SK-N-SH (cell line): Measurements from ENCODE around the gene ALB. TPM values are rescaled to one million over a fixed set of nuclear protein-coding genes. Genes with fewer than 3 reads are reported as not detected.

Source experiments
- CTCF ChIA-PET: fragments of 300-600, 350-600 bp; formaldehyde crosslinking; extraction: SDS; loops from one replicate; lab custom pipeline; 2021; lab: Yijun Ruan, JAX
- POLR2A ChIA-PET: fragments of 350-600 bp; sonication (Branson Sonifier 250); formaldehyde crosslinking; extraction: SDS; loops from one replicate; lab custom pipeline; 2020; ENCODE audit warnings: antibody characterized with exemption, inconsistent platforms; lab: Yijun Ruan, JAX
- DNase-seq: peaks from one replicate; pipeline ENCODE4 v3.0.0; 2012
- H2AFZ ChIP-seq: fragments of 200-600 bp; sonication (generic); 2 replicates; pipeline ENCODE4 v1.8.1; 2016; ENCODE audit warnings: antibody characterized with exemption, mild to moderate bottlenecking, low read depth
- H3F3A ChIP-seq: fragments of 200-600 bp; sonication (generic); replicated peaks from 2 replicates; pipeline ENCODE3; 2016; ENCODE audit warnings: antibody characterized with exemption, mild to moderate bottlenecking; ENCODE audit not compliant: insufficient read depth
- H3K27ac ChIP-seq, 2 experiments: fragments of 200-500 bp in 1 of 2; fragments of 200-600 bp in 1 of 2; sonication (Bioruptor generic) in 1 of 2; sonication (generic), shearing (Covaris generic) in 1 of 2; 2 replicates each; pipeline versions ENCODE4 v1.5.1 to v1.6.1; 2014 to 2016; ENCODE audit warnings: low read depth in 2 of 2, inconsistent platforms in 1 of 2, low read length in 1 of 2, mild to moderate bottlenecking in 1 of 2, mixed read lengths in 1 of 2
- H3K27me3 ChIP-seq: fragments of 200-600 bp; sonication (generic), shearing (Covaris generic); 2 replicates; pipeline ENCODE4 v1.6.1; 2016; ENCODE audit warnings: mixed run types; ENCODE audit not compliant: insufficient read depth
- H3K36me3 ChIP-seq, 2 experiments: fragments of 200-500 bp in 1 of 2; fragments of 200-600 bp in 1 of 2; sonication (Bioruptor generic) in 1 of 2; sonication (generic) in 1 of 2; replicated peaks in 1 of 2; 2 replicates each; pipeline versions ENCODE3 to v1.5.1; 2014 to 2016; ENCODE audit warnings: low read length in 1 of 2, mild to moderate bottlenecking in 1 of 2; ENCODE audit not compliant: insufficient read depth in 2 of 2, control insufficient read depth in 1 of 2
- H3K4me1 ChIP-seq, 2 experiments: fragments of 200-500 bp in 1 of 2; fragments of 200-600 bp in 1 of 2; sonication (Bioruptor generic) in 1 of 2; sonication (generic), shearing (Covaris generic) in 1 of 2; 2 replicates each; pipeline versions ENCODE4 v1.5.1 to v1.6.1; 2014 to 2016; ENCODE audit warnings: low read depth in 1 of 2, low read length in 1 of 2, mixed run types in 1 of 2; ENCODE audit not compliant: insufficient read depth in 2 of 2, control insufficient read depth in 1 of 2
- H3K4me2 ChIP-seq: fragments of 200-600 bp; sonication (generic), shearing (Covaris generic); 2 replicates; pipeline ENCODE4 v1.6.1; 2017; ENCODE audit warnings: mixed run types
- H3K4me3 ChIP-seq, 2 experiments: fragments of 200-500 bp in 1 of 2; fragments of 200-600 bp in 1 of 2; sonication (Bioruptor generic) in 1 of 2; sonication (generic), shearing (Covaris generic) in 1 of 2; 2 replicates each; pipeline versions ENCODE4 v1.5.1 to v1.8.1; 2014 to 2016; ENCODE audit warnings: low read depth in 2 of 2, inconsistent platforms in 1 of 2, low read length in 1 of 2, mild to moderate bottlenecking in 1 of 2, mixed read lengths in 1 of 2, moderate library complexity in 1 of 2
- H3K79me2 ChIP-seq: fragments of 200-600 bp; sonication (generic); 2 replicates; pipeline ENCODE4 v1.8.1; 2017; ENCODE audit warnings: mild to moderate bottlenecking; ENCODE audit not compliant: insufficient read depth
- H3K9ac ChIP-seq: fragments of 200-600 bp; sonication (generic); 2 replicates; pipeline ENCODE4 v1.6.1; 2017; ENCODE audit warnings: mixed run types
- H3K9me2 ChIP-seq: fragments of 200-600 bp; sonication (generic); 2 replicates; pipeline ENCODE4 v1.6.1; 2017; ENCODE audit warnings: mixed run types
- H3K9me3 ChIP-seq: fragments of 200-600 bp; sonication (generic); 2 replicates; pipeline ENCODE4 v1.6.1; 2017; ENCODE audit warnings: mixed run types, mild to moderate bottlenecking, moderate library complexity
- H4K20me1 ChIP-seq: fragments of 200-600 bp; sonication (generic); 2 replicates; pipeline ENCODE4 v1.6.1; 2017; ENCODE audit warnings: mild to moderate bottlenecking, mixed run types; ENCODE audit not compliant: insufficient read depth
- ELF1 ChIP-seq: IDR thresholded peaks from 2 replicates; pipeline ENCODE4 v1.4.0; 2012
- EP300 ChIP-seq, 2 experiments: IDR thresholded peaks; 2 replicates each; pipeline versions ENCODE4 v1.4.0 to v1.6.1; 2012; ENCODE audit warnings: borderline replicate concordance in 1 of 2, low read depth in 1 of 2, low read length in 1 of 2
- FOXJ3 ChIP-seq: sonication (generic); formaldehyde crosslinking; IDR thresholded peaks from 2 replicates; pipeline ENCODE4 v1.5.1; 2020; ENCODE audit warnings: mild to moderate bottlenecking, missing genetic modification reagents
- GABPA ChIP-seq: IDR thresholded peaks from 2 replicates; pipeline ENCODE4 v1.4.0; 2012; ENCODE audit warnings: low read depth, mild to moderate bottlenecking
- MEF2A ChIP-seq: IDR thresholded peaks from 2 replicates; pipeline ENCODE4 v1.4.0; 2012; ENCODE audit warnings: low read depth, borderline replicate concordance
- RCOR1 ChIP-seq: fragments of 150-350 bp; IDR thresholded peaks from 2 replicates; pipeline ENCODE4 v1.6.1; 2017; ENCODE audit warnings: antibody characterized with exemption, low read length
- SIN3A ChIP-seq: IDR thresholded peaks from 2 replicates; pipeline ENCODE4 v1.6.1; 2012; ENCODE audit warnings: low read depth, mild to moderate bottlenecking, low read length, moderate library complexity, borderline replicate concordance
- TCF12 ChIP-seq: IDR thresholded peaks from 2 replicates; pipeline ENCODE4 v1.4.0; 2012
- USF2 ChIP-seq: fragments of 150-350 bp; IDR thresholded peaks from 2 replicates; pipeline ENCODE4 v1.6.1; 2017; ENCODE audit warnings: antibody characterized with exemption, low read length, low read depth, borderline replicate concordance
- WGBS: methylation state at CpG from one replicate; pipeline ENCODE4 v1.1.6; 2017; ENCODE audit warnings: low lambda C conversion rate; 5-methylcytosine and 5-hydroxymethylcytosine counted together
- polyA plus RNA-seq, 3 experiments: library from polyadenylated mRNA; depleted of rRNA; stranded (reverse); fragments of >200 nt; gene quantifications; 2 replicates each; pipeline ENCODE4 v1.2.3, GENCODE V29; 2012
- TF ChIP-seq, protein P1 (sequence below): IDR thresholded peaks from 2 replicates; pipeline ENCODE4 v1.4.0; 2012; ENCODE audit warnings: low read depth
- TF ChIP-seq, protein P2 (sequence below): fragments of 150-350 bp; IDR thresholded peaks from 2 replicates; pipeline ENCODE4 v1.6.1; 2016; ENCODE audit warnings: mild to moderate bottlenecking, low read depth, low read length

Gene ALB
- polyA plus RNA-seq, 1 of the 3 experiments (the other 2 are of a cell fraction) = not detected

DNA sequence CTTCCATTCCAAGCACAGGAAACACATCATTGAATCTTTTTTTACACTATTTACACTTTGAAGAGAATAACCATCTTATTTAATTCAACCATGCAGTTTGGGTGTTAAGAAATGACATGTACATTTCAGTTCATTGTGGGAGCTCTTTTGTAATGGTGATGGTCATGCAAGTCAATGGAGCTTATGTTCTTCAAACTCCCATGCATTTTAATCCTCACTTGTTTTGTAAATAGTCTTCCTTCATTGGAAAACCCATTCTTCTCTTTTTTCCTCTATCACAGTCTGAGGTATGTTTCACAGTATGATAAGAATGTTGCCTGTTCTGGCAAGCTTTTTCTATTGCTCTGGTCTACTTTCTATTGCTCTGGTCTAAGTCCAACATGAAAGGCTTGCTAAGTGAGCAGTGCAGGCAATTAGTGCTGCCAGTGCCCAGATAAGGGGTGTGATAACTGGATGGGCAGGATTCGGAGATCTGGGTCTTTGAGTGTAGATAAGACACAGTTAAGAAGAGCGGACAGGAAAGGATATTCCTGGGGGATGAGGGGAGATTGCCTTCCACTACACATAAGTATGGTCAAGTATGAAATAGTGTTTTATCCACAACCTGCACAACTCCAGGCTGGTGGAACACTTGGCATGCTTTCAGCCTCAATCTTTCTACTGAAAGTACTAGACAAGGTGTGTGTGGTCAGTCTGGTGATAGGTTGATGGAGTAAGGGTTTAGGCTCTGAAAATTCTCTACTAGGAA lies 49.0 kb downstream of the ALB start:
- no peak overlapping the region for H3K4me2 ChIP-seq
- H3F3A ChIP-seq = no peaks in the 10 kb centered on the region
- H3K27ac ChIP-seq = no peak overlapping the region
- no peak overlapping the region for H3K9ac ChIP-seq
- no peaks in the 10 kb centered on the region for H3K9me3 ChIP-seq
- no peaks in the 10 kb centered on the region for H4K20me1 ChIP-seq
- POLR2A ChIA-PET = no interaction called here
- H3K79me2 ChIP-seq = no peaks in the 10 kb centered on the region
- H2AFZ ChIP-seq = no peak overlapping the region
- no peaks in the 10 kb centered on the region; a peak in 1 of 4 replicates for H3K4me1 ChIP-seq
- H3K9me2 ChIP-seq = no peaks in the 10 kb centered on the region
- no peaks in the 10 kb centered on the region; the same call in 1 of the 2 replicates for H3K27me3 ChIP-seq
- no peak for DNase-seq
- no peaks in the 10 kb centered on the region for H3K36me3 ChIP-seq
- WGBS = 0% methylated on average over 2 of the region's 2 CpGs
- CTCF ChIA-PET = interaction anchor here (0.8 to 1.4 kb wide), 2 partner anchors 7 to 15 kb away, joined by 3 to 5 read pairs; no protein-coding TSS in a partner anchor
- no peak for TF ChIP-seq GABPA
- TF ChIP-seq, protein P1, sequence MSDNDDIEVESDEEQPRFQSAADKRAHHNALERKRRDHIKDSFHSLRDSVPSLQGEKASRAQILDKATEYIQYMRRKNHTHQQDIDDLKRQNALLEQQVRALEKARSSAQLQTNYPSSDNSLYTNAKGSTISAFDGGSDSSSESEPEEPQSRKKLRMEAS = no peak
- TF ChIP-seq FOXJ3 (CRISPR knock-in tag) = no peak
- no peak for TF ChIP-seq EP300 (IDR thresholded peaks at IDR 0.05; ENCODE audit: borderline replicate concordance in 1 of 2, low read depth in 1 of 2, low read length in 1 of 2)
- H3K4me3 ChIP-seq = no peak overlapping the region

- H3K4me3 ChIP-seq = no peak overlapping the region
- no peaks in the 10 kb centered on the region for H3F3A ChIP-seq
- no peak overlapping the region for H3K27ac ChIP-seq
- ChIA-PET POLR2A (no interaction called here), CTCF (interaction anchor here (0.8 to 1.4 kb wide), 2 partner anchors 8 to 15 kb away, joined by 3 to 5 read pairs; no protein-coding TSS in a partner anchor)
- no peaks in the 10 kb centered on the region for H3K9me3 ChIP-seq
- no peak overlapping the region for H3K9ac ChIP-seq
- no peaks in the 10 kb centered on the region for H4K20me1 ChIP-seq
- TF ChIP-seq USF2 (no peak), MEF2A (no peak), RCOR1 (no peak), ELF1 (no peak), FOXJ3 (CRISPR knock-in tag) (no peak), TCF12 (no peak), SIN3A (no peak)
- TF ChIP-seq, protein P2, sequence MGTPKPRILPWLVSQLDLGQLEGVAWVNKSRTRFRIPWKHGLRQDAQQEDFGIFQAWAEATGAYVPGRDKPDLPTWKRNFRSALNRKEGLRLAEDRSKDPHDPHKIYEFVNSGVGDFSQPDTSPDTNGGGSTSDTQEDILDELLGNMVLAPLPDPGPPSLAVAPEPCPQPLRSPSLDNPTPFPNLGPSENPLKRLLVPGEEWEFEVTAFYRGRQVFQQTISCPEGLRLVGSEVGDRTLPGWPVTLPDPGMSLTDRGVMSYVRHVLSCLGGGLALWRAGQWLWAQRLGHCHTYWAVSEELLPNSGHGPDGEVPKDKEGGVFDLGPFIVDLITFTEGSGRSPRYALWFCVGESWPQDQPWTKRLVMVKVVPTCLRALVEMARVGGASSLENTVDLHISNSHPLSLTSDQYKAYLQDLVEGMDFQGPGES = no peak
- no peaks in the 10 kb centered on the region; a peak in 1 of 4 replicates for H3K4me1 ChIP-seq
- no peaks in the 10 kb centered on the region; the same call in 1 of the 2 replicates for H3K27me3 ChIP-seq
- H2AFZ ChIP-seq = no peak overlapping the region
- no peak overlapping the region for H3K4me2 ChIP-seq
- no peak for DNase-seq
- no peaks in the 10 kb centered on the region for H3K79me2 ChIP-seq
- no peaks in the 10 kb centered on the region for H3K36me3 ChIP-seq
- H3K9me2 ChIP-seq = no peaks in the 10 kb centered on the region
Observed at GRCh38 chr4:73453701-73454005, 49.6 kb downstream of the ALB start.
